Measurements from ENCODE around the gene TRERF1.

DNA sequence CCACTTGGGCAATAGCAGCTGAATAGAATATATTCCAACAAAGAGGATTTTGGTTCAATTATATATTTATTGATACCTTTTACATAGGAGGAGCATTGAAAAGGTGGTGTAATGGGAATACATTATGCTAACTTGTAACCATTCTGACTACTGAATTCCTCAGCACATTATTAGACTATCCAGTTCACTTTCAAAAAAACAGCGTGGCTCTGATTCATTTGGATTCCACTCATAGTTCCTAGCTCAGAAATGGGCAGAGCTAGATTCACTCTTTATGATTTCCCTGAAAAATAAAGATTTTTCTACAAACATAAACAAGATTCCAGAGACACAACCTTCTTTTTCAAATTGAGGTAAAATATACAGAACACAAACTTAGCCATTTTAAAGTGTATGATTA lies 9.2 kb upstream of the TRERF1 start:
- no peak for TF ChIP-seq POLR2A (IDR thresholded peaks at IDR 0.05)
- TF ChIP-seq, protein P1, sequence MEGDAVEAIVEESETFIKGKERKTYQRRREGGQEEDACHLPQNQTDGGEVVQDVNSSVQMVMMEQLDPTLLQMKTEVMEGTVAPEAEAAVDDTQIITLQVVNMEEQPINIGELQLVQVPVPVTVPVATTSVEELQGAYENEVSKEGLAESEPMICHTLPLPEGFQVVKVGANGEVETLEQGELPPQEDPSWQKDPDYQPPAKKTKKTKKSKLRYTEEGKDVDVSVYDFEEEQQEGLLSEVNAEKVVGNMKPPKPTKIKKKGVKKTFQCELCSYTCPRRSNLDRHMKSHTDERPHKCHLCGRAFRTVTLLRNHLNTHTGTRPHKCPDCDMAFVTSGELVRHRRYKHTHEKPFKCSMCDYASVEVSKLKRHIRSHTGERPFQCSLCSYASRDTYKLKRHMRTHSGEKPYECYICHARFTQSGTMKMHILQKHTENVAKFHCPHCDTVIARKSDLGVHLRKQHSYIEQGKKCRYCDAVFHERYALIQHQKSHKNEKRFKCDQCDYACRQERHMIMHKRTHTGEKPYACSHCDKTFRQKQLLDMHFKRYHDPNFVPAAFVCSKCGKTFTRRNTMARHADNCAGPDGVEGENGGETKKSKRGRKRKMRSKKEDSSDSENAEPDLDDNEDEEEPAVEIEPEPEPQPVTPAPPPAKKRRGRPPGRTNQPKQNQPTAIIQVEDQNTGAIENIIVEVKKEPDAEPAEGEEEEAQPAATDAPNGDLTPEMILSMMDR (IDR thresholded peaks at IDR 0.05) = no peak

All from lower leg skin (tissue), 3 donors.